ENCODE results near the gene PI4K2A.

- TF ChIP-seq CTCF (optimal IDR thresholded peaks at IDR 0.05 in 1 of 3, IDR thresholded peaks at IDR 0.05 in 1 of 3, conservative IDR thresholded peaks at IDR 0.05 in 1 of 3; ENCODE audit: extremely low read depth in 1 of 3, insufficient read depth in 2 of 3, low read length in 3 of 3) (no peak), EZH2 (IDR thresholded peaks at IDR 0.05; ENCODE audit: low read length) (no peak)
These were observed at the start of gene PI4K2A for GRCh38 chr10:97640174-97640867.

All from keratinocyte (primary cell).